Muscle layer of colon (tissue), 2 donors: Measurements from ENCODE around the gene NUP210L.
"Not testable (repeated sequence)": the region's sequence is repeated elsewhere in the genome, so short reads cannot be mapped to it uniquely, and the experiment has no call there.

ENCODE experiments used
- H3K27ac ChIP-seq: one replicate; pipeline ENCODE4 v1.7.0; 2013; ENCODE audit warnings: low read depth, mild to moderate bottlenecking, low read length, moderate library complexity
- H3K27me3 ChIP-seq, 2 donors: one replicate each; pipeline ENCODE4 v1.7.0; 2013; ENCODE audit warnings: low read length in 2 of 2, mild to moderate bottlenecking in 2 of 2; ENCODE audit not compliant: insufficient read depth in 2 of 2, control insufficient read depth in 1 of 2
- H3K36me3 ChIP-seq: one replicate; pipeline ENCODE4 v1.7.0; 2013; ENCODE audit warnings: mild to moderate bottlenecking, low read length; ENCODE audit not compliant: insufficient read depth
- H3K4me1 ChIP-seq: one replicate; pipeline ENCODE4 v1.7.0; 2013; ENCODE audit warnings: mild to moderate bottlenecking, low read length; ENCODE audit not compliant: insufficient read depth
- H3K4me3 ChIP-seq, 2 donors: one replicate each; pipeline ENCODE4 v1.7.0; 2013; ENCODE audit warnings: low read length in 2 of 2, low read depth in 1 of 2, mild to moderate bottlenecking in 1 of 2, moderate library complexity in 1 of 2
- H3K9ac ChIP-seq: one replicate; pipeline ENCODE4 v1.7.0; 2013; ENCODE audit warnings: low read length
- H3K9me3 ChIP-seq: one replicate; pipeline ENCODE4 v1.7.0; 2013; ENCODE audit warnings: mild to moderate bottlenecking, low read length
- donor health status: abdominal sarcoma.
- donor health status: Adenocarcinoma of cecum.

The NUP210L gene

DNA sequence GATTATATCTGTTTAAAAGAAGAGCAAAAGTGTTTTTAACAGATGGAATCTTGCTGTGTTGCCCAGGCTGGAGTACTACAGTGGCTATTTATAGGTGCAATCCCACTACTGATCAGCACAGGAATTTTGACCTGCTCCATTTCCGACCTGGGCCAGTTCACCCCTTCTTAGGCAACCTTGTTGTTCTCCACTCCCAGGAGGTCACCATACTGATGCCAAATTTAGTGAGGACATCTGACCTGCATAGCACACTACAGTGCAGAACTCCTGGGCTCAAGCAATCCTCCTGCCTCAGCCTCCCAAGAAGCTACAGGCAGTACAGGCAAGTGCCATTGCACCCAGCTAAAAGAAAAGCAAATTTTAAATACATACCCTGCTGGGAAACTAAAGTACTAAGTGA, 11.3 kb upstream of the NUP210L start:
- H3K4me1 ChIP-seq = no peaks in the 10 kb centered on the region
- no peak overlapping the region for H3K4me3 ChIP-seq
- H3K27me3 ChIP-seq = no peaks in the 10 kb centered on the region
- H3K9me3 ChIP-seq = no peaks in the 10 kb centered on the region
- H3K27ac ChIP-seq = no peak overlapping the region
- peaks cover 65% of the 10 kb centered on the region for H3K36me3 ChIP-seq
- no peak overlapping the region for H3K9ac ChIP-seq

GRCh38 chr1:154159554-154159953, 4.7 kb upstream of the NUP210L start:
- H3K4me1 ChIP-seq = peaks cover 17% of the 10 kb centered on the region
- H3K27me3 ChIP-seq = no peaks in the 10 kb centered on the region
- no peak overlapping the region for H3K27ac ChIP-seq
- H3K9ac ChIP-seq = no peak overlapping the region
- no peaks in the 10 kb centered on the region for H3K9me3 ChIP-seq
- no peak overlapping the region for H3K4me3 ChIP-seq
- H3K36me3 ChIP-seq = peaks cover 39% of the 10 kb centered on the region

DNA sequence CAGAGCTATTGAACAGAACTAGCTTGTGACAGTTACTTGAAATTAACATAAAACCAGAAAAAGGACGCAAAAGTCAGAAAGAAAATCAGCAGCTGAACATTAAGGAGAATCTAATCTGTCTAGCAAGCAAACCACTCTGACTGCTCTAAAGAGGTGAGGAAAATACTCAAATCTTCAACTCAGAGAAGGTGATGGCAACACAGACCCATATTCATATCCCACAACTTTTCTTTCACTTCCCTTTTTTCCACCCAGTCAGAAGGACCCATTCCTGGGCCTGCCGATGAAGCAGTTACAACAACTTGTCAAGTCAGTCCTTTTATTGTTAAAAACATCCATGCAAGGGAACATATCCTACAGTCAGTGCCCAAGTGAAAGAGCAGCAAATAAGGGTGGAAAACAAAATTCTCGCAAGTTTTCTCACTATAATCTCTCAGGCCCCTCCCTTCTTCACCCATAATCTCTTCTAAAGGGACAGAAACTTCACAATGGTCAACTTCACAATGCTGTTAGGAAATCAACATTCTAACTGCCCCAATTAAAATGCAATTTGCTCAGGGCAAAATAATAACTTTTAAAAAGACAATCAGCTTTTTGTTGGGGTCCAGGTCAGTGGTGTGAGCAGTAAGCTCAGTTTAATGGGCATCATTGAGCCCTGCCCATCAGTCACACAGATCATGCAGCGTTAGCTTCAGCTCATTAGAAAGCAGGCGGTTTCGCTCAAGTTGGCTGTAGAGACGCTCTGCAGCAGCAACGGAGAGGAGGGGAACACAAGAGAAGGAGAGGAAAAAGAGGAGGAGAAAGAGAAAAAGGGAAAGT, 3.6 kb upstream of the NUP210L start:
- H3K4me3 ChIP-seq = no peak overlapping the region
- H3K9me3 ChIP-seq = no peaks in the 10 kb centered on the region
- no peak overlapping the region for H3K27ac ChIP-seq
- H3K36me3 ChIP-seq = peaks cover 29% of the 10 kb centered on the region
- peaks cover 20% of the 10 kb centered on the region for H3K4me1 ChIP-seq
- no peak overlapping the region for H3K9ac ChIP-seq
- H3K27me3 ChIP-seq = no peaks in the 10 kb centered on the region

GRCh38 chr1:154157520-154158306, 2.8 kb upstream of the NUP210L start:
- no peak overlapping the region for H3K9ac ChIP-seq
- no peak overlapping the region for H3K27ac ChIP-seq
- peaks cover 20% of the 10 kb centered on the region for H3K4me1 ChIP-seq
- H3K9me3 ChIP-seq = no peaks in the 10 kb centered on the region
- peaks cover 29% of the 10 kb centered on the region for H3K36me3 ChIP-seq
- H3K4me3 ChIP-seq = no peak overlapping the region
- H3K27me3 ChIP-seq = no peaks in the 10 kb centered on the region

- Histone ChIP-seq H3K36me3 (peaks cover 23% of the 10 kb centered on the region), H3K9ac (no peak overlapping the region), H3K27me3 (no peaks in the 10 kb centered on the region), H3K27ac (peak overlapping the region; percentile 49), H3K4me1 (peaks cover 20% of the 10 kb centered on the region), H3K4me3 (no peak overlapping the region), H3K9me3 (no peaks in the 10 kb centered on the region)
Measured at GRCh38 chr1:154155251-154155650, 378 bp upstream of the NUP210L start.

DNA sequence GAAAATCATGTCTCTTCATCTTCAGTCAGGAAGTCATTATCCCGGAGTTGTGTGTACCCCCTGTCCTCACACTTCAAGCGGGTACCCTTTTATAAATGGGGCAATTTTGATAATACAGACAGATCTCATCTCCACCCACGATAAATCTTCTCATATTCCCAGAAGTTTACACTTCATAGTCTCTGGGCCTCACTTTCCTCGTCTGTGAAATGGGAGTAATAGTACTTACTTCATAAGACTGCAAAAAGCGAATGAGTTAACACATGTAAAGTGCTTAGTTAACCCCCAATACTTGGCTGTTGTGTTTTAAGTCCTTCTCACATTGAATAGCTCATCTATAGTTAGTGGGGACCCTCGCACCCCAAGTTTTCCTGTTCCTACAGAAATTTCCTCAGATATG, 820 bp downstream of the NUP210L start:
- Histone ChIP-seq H3K9me3 (no peaks in the 10 kb centered on the region), H3K4me3 (no peak overlapping the region)

DNA sequence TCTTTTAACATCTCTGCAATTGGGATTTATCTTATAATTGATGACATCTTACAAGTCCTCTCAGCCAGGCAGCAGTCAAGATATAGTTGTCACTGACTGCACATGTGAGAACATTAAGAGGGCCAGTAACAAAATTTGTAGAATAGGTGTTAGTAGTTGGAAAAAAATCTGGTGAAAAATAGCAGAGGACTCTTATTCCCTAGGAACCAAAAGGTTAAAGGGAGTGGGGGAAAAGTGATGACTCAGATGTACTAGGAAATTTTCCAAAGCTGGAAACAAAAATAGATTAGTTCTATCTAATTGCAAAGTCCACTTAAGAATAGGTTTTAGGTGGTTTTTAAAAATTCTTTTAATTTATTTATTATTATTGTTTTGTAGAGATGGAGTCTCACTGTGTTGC, 3.6 kb downstream of the NUP210L start:
- H3K36me3 ChIP-seq = no peaks in the 10 kb centered on the region
- H3K9me3 ChIP-seq = no peaks in the 10 kb centered on the region
- H3K27ac ChIP-seq = no peak overlapping the region
- peaks cover 16% of the 10 kb centered on the region for H3K4me1 ChIP-seq
- no peak overlapping the region for H3K4me3 ChIP-seq
- H3K27me3 ChIP-seq = no peaks in the 10 kb centered on the region
- H3K9ac ChIP-seq = no peak overlapping the region

More for the DNA sequence above, 820 bp downstream of the NUP210L start:
- H3K9ac ChIP-seq = no peak overlapping the region
- peaks cover 15% of the 10 kb centered on the region for H3K36me3 ChIP-seq
- H3K27me3 ChIP-seq = no peaks in the 10 kb centered on the region
- H3K27ac ChIP-seq = no peak overlapping the region
- peaks cover 20% of the 10 kb centered on the region for H3K4me1 ChIP-seq

DNA sequence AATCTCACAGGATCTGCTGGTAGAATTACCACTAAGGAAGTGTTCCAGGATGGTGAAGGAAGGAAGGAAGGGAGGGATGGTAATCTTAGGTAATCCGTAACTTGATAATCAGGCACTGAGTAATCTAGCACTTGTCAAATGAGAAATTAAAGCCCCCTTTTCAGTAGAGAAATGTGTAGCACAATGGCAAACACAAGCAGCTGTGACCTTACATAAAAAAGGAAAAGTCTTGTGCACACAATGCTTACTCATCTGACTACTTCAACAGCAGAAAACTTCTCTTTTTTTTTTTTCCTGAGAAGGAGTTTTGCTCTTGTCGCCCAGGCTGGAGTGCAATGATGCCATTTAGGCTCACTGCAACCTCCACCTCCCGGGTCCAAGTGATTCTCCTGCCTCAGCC, 6.1 kb downstream of the NUP210L start:
- Histone ChIP-seq H3K9ac (no peak overlapping the region), H3K4me3 (no peak overlapping the region), H3K36me3 (no peaks in the 10 kb centered on the region), H3K4me1 (no peaks in the 10 kb centered on the region), H3K9me3 (no peaks in the 10 kb centered on the region), H3K27ac (no peak overlapping the region), H3K27me3 (no peaks in the 10 kb centered on the region)

DNA sequence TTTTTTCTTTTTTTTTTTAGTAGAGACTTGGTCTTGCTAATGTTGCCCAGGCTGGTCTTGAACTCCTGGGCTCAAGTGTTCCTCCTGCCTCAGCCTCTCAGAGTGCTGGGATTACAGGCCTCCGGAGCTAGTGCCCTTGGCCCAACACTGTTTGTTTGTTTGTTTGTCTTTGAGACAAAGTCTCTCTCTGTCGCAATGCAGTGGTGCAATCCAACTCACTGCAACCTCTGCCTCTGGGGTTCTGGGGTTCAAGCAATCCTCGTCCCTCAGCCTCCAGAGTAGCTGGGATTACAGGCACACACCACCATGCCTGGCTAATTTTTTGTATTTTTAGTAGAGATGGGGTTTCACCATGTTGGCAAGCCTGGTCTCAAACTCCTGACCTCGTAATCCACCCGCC, 7.4 kb downstream of the NUP210L start:
- not testable (repeated sequence) for H3K4me1 ChIP-seq, H3K36me3 ChIP-seq, H3K27ac ChIP-seq, H3K9me3 ChIP-seq, H3K27me3 ChIP-seq, H3K4me3 ChIP-seq, H3K9ac ChIP-seq

GRCh38 chr1:154145986-154146385, 8.9 kb downstream of the NUP210L start:
- H3K4me1 ChIP-seq = no peaks in the 10 kb centered on the region
- no peaks in the 10 kb centered on the region for H3K27me3 ChIP-seq
- H3K9me3 ChIP-seq = no peaks in the 10 kb centered on the region
- no peaks in the 10 kb centered on the region for H3K36me3 ChIP-seq
- no peak overlapping the region for H3K4me3 ChIP-seq
- no peak overlapping the region for H3K27ac ChIP-seq
- no peak overlapping the region for H3K9ac ChIP-seq

GRCh38 chr1:154142358-154142757, 12.5 kb downstream of the NUP210L start:
- Histone ChIP-seq H3K9ac (no peak overlapping the region), H3K27ac (no peak overlapping the region), H3K4me3 (no peak overlapping the region), H3K36me3 (no peaks in the 10 kb centered on the region), H3K4me1 (no peaks in the 10 kb centered on the region), H3K9me3 (no peaks in the 10 kb centered on the region), H3K27me3 (no peaks in the 10 kb centered on the region)
